Stromal cell of bone marrow (primary cell): ENCODE measurements around the gene HAS3.
"Not testable (repeated sequence)": the region's sequence is repeated elsewhere in the genome, so short reads cannot be mapped to it uniquely, and the experiment has no call there.

Source experiments
- DNase-seq: peaks from one replicate; pipeline ENCODE4 v3.0.0-alpha.2; 2012; ENCODE audit warnings: low read depth

The HAS3 gene

DNA sequence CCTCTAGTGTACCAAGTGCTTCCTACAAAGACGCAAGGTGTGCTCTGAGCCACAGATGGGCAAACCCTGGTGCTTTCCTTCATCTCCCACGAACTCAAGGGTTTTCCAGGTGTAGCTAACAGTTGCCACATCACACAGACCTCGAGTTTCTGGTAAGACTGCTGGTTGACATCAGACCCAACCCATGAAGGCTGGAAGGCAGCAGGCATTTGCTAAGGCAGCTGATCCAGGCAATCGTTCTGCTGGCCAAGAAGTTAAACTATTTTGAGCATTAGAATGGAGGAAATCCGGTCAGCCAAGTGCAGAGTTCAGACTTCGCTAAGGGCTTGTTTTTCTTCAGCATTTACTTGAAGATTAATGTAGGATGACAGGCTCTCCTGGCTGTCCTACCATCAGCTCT lies 11.5 kb downstream of the HAS3 start:
- DNase-seq = no peak

- DNase-seq = no peak
Observed at GRCh38 chr16:69118468-69118867, 13.0 kb downstream of the HAS3 start.

DNA sequence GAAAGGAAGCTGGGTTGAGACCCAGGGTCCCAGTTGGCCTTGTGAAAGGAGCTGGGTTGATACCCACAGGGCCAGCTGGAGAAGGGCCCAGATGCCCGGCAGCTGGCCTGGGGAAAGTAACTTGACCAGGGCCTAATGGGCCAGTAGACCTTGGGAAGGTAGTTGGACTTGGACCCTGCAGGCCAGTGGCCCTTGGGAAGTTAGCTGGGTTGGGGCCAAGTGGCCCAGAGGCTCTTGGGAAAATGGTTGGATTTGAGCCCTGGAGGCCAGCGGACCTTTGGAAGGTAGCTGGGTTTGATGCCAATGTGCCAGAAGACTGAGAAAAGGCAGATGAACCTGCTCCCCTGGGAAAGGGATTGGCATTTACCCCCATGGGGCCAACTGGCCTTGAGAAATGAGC lies 13.5 kb downstream of the HAS3 start:
- no peak for DNase-seq

DNA sequence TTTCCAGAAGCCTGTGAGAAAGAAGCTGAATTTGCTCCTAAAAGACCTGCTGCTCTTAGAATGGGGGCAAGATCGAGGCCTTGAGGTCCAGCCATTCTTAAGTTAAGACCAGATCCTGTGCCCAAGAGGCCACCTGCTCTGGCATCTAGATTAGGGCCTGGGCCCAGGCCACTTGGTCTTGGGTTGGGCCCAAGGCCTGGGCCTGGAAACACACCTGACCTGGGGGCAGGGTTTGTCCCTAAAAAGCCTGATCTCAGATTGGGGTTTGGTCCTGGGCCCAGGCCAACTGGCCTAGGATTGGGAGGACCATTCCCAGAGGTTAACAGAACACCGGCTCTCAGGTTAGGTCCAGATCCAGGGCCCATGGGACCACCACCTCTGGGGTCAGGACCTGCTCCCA lies 14.1 kb downstream of the HAS3 start:
- DNase-seq = no peak

GRCh38 chr16:69120096-69120664 lies 14.7 kb downstream of the HAS3 start:
- DNase-seq = no peak

GRCh38 chr16:69123910-69124309 lies 18.5 kb downstream of the HAS3 start:
- DNase-seq = peak; percentile 56

- DNase-seq = not testable (repeated sequence)
Observed at GRCh38 chr16:69124406-69124805, 19.0 kb downstream of the HAS3 start.

DNA sequence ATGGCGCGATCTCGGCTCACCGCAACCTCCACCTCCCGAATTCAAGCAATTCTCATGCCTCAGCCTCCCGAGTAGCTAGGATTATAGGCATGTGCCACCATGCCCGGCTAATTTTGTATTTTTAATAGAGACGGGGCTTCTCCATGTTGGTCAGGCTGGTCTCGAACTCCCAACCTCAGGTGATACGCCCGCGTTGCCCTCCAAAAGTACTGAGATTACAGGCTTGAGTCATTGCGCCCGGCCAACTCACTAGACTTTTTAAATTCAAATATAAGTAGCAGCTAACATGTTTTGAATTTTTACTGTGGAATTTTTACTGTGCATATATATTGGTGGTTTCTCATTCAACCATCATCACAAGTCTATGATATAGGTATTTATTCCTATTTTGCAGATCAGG lies 19.5 kb downstream of the HAS3 start:
- DNase-seq = not testable (repeated sequence)

- DNase-seq = no peak
Observed at GRCh38 chr16:69126221-69126620, 20.8 kb downstream of the HAS3 start.

DNA sequence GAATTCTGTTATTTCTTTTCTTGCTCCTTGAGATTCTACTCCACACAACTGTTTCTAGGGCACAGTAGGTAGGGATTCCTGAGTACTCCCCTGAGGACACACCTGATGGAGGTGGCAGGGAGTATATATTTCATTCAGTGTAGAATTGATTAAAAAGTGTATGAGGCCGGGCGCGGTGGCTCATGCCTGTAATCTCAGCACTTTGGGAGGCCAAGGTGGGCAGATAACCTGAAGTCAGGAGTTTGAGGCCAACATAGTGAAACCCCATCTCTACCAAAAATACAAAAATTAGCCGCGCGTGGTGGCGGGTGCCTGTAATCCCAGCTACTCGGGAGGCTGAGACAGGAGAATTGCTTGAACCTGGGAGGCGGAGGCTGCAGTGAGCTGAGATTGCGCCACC lies 21.3 kb downstream of the HAS3 start:
- DNase-seq = not testable (repeated sequence)

DNA sequence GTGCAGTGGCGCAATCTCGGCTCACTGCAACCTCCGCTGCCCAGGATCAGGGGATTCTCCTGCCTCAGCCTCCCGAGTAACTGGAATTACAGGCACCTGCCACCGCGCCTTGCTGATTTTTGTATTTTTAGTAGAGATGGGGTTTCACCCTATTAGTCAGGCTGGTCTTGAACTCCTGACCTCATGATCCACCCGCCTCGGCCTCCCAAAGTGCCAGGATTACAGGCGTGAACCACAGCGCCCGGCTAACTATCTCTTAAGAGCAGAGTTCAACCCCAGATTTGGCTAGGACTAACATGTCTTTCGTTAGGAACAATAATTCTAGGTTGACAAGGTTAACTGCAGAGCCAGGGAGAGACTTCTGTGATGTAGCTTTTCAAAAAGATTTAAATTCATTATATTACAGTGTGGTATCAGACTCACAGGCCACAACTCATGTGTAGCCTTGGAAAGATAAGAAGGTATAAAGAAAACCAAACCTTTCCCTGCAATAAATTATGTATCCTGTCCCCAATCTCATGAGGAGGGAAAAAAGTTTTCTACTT lies 22.6 kb downstream of the HAS3 start:
- no peak for DNase-seq

DNA sequence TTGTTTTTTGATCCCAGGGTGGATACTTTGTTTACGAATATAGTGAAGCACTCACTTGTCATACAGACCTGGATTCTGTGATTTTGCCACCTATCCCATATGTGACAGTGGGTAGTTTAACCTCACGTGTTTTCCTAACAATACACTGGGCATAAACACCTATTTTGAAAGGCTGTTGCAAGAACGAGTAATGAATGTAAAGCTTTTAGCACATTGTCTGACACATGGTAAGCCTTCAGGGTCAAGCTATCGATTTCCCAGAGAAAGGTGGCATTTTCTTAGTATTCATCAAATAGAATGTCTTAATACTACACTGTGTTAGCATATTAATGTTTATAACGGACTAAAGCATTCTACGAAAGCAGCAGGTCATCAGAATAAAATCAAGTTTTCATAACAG lies 25.0 kb downstream of the HAS3 start:
- no peak for DNase-seq

DNA sequence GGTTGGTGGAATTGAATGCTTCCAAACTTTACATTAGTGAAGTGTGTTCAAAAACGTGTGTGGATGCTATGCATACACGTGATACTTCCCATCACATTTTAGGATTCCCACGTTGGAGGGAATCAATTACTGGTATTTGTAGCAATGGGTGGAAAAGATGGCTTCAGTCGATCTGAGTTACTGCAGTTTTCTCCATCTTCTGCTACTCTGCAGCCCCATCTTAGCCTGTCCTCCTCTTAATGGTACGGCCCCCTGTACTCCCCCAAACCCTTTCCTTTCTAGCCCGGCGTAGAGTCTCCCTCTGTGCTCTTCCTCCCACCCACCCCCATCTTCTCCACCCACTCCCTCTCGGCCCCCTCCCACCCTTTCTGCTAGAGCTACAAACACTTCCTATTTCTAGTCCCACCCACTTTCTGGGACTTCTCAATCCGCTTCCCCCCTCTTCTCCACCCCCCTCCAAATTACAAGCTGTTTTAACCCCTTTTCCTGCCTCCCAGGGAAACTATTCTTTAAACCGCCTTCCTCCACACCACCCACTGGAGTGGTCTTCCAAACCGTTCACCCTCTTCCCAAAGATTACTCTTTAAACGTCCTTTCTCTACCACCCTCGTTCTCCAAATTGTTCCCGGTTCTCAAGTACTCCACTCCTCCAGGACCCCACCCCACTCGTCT lies 25.9 kb downstream of the HAS3 start:
- DNase-seq = no peak

DNA sequence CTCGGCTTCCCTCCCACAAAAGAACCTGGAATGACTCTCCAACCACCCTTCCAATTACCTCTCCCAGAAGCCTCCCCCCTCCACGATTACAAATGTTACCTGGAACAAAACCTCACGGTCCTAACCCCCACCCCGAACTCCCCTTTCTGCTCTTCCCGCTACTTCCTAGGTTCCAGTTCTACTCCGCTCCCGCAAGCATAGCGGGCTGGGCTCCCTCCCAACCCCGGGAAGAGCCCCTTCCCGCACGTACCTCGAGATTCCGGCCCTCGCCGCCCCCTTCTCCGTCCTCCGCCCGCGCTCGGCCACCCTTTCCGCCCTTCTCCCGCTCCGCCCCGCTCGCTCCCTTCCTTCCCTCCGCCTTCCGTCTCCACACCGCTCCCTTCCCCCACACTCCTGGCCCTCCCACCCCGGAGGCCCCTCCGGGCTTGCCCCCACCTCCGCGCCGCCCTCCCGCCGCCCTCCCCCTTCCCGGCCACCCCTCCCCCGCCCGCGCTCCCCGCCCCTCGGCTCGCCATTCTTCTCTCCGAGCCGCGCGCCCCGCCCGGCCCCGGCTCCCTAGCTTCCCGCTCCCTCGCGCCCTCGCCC lies 26.5 kb downstream of the HAS3 start:
- DNase-seq = peak; percentile 59

DNA sequence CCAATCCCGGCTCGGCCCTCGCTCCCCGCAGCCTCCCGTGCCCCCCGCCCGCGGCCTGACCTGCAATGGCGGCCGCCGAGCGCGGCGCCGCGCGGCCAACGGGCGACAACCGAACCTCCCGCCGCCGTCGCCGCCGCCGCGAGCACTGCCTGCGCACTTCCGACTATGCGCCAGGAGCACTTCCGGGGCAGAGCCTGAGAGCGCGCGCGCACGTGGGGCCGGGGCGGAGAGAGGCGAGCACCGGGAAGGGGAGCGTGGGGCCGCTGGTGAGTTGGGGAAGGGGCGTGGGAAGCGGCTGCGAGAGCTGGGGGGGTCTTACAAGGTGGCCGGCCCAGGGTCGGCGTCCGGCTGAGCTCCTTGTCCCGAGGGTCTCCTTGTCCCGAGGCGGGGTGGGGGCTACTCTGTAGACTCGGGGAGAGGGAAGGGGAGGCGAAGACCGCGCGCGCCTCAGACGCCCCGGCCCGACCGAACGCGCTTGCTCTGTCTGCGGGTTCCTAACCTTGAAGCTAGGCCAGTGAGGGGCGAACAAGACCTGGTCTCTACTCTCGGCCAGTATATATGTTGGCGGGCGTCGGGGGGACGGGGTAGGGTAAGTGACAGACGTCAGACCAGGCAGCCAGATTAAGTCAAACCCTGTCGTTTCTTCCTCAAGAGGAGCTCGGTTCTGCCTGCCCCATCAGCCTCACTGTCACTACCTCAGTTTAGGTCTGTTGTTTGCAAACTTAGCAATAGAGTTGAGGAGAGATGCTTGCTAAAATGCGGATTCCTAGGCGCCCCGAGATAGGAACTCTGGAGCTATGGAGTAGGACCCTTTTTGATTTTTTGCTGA lies 27.2 kb downstream of the HAS3 start, which contains the start of the genes CHTF8 and UTP4:
Gene CHTF8 (minus strand): TSS at position 165 of the 829 bp plus-strand sequence. CDS start 11,130 bp downstream, outside the sequence.
Gene UTP4 (plus strand): TSS at position 226 of the 829 bp plus-strand sequence. CDS start 811 bp downstream, outside the sequence.
- DNase-seq = peak; percentile 62

DNA sequence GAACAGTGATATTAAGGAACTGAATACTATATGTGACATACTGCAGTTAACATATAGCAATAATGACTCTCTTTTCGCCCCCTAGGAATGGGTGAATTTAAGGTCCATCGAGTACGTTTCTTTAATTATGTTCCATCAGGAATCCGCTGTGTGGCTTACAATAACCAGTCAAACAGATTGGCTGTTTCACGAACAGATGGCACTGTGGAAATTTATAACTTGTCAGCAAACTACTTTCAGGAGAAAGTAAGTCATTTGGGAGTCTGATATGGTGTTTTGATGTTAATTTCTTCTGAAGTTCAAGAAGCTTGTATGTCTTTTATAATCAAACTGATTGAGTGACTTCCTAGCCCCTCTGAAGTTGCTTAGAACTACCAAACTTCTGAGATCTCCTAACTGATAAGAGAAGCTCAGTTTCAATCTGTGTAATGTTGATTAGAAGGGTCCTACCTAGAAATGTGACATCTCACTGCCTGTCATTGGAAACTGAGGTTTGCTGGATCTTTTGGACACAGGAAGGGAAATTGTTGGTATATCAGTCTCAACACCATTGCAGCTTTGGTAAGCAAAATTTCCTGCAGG lies 28.0 kb downstream of the HAS3 start:
- DNase-seq = no peak

DNA sequence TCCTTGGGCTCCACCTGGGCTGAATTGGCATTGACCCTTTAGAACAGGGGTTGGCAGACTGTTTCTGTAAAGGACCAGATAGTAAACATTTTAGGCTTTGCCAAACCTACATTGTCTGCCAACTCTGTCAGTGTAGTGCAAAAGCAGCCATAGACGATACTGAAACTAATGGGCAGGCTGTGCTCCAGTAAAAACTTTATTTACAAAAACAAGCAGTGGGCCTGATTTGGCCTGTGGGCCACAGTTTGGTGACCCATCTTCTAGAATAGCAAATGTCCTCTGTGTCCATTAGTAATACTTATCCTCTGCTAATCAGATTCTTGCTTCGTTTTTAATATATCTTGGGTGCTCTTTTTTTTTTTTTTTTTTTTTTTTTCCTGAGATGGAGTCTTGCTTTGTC lies 33.2 kb downstream of the HAS3 start:
- no peak for DNase-seq

GRCh38 chr16:69139464-69139863 lies 34.0 kb downstream of the HAS3 start:
- DNase-seq = not testable (repeated sequence)

- DNase-seq = no peak
Observed at GRCh38 chr16:69141014-69141413, 35.6 kb downstream of the HAS3 start.

DNA sequence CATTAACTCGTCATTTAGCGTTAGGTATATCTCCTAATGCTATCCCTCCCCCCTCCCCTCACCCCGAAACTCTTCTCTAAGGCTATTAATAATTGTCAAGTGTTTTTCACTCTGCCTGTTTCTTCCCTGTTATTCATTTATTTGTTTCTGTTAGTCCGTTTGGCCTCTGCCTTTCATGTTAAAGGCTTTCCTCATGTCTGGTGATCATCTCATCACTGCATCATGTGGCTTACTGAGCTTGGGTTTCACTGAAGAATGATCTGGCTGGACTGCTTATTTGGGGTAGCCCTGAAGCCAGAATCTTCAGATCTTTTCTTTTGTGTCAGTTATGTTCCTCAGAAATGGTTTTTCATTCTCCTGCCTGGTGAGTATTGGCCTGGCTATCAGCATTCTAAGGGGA lies 36.5 kb downstream of the HAS3 start:
- no peak for DNase-seq

DNA sequence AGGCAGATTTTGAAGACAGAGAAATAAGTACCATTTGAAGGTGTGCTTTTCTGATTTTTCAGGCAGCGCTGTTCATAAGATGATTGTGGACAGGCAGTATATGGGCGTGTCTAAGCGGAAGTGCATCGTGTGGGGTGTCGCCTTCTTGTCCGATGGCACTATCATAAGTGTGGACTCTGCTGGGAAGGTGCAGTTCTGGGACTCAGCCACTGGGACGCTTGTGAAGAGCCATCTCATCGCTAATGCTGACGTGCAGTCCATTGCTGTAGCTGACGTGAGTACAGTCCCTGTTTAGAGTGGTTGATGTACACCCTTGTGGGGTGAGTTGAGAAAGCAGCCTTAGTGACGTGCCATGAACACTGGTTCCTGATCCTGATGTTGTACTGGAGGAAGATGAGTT lies 37.7 kb downstream of the HAS3 start:
- no peak for DNase-seq

GRCh38 chr16:69145658-69146057 lies 40.2 kb downstream of the HAS3 start:
- no peak for DNase-seq
